Body of pancreas (tissue), 4 donors: ENCODE results near the gene PDE4D.

Source experiments
- POLR2A ChIP-seq, 3 donors: fragments of 450-650 bp; IDR thresholded peaks; one replicate each; pipeline ENCODE4 v1.6.1; 2016; ENCODE audit warnings: antibody characterized with exemption in 3 of 3, mild to moderate bottlenecking in 2 of 3
- TF ChIP-seq, protein P1 (sequence below), 7 experiments: fragments of 450-650 bp in 4 of 7; fragments of 200-600 bp in 3 of 7; sonication (generic) in 3 of 7; IDR thresholded peaks; one replicate each; pipeline ENCODE4 v1.5.1; 2016 to 2019; ENCODE audit warnings: antibody characterized with exemption in 7 of 7

- TF ChIP-seq, protein P1, sequence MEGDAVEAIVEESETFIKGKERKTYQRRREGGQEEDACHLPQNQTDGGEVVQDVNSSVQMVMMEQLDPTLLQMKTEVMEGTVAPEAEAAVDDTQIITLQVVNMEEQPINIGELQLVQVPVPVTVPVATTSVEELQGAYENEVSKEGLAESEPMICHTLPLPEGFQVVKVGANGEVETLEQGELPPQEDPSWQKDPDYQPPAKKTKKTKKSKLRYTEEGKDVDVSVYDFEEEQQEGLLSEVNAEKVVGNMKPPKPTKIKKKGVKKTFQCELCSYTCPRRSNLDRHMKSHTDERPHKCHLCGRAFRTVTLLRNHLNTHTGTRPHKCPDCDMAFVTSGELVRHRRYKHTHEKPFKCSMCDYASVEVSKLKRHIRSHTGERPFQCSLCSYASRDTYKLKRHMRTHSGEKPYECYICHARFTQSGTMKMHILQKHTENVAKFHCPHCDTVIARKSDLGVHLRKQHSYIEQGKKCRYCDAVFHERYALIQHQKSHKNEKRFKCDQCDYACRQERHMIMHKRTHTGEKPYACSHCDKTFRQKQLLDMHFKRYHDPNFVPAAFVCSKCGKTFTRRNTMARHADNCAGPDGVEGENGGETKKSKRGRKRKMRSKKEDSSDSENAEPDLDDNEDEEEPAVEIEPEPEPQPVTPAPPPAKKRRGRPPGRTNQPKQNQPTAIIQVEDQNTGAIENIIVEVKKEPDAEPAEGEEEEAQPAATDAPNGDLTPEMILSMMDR (IDR thresholded peaks at IDR 0.05) = no peak
- no peak for TF ChIP-seq POLR2A (IDR thresholded peaks at IDR 0.05)
These were observed 795.8 kb downstream of the PDE4D start for GRCh38 chr5:59097712-59098111.
